Keratinocyte (primary cell): Measurements from ENCODE around the gene CLN3. TPM values are rescaled to one million over a fixed set of nuclear protein-coding genes. Genes with fewer than 3 reads are reported as not detected.
"Not testable (repeated sequence)": the region's sequence is repeated elsewhere in the genome, so short reads cannot be mapped to it uniquely, and the experiment has no call there.

Experiments
- DNase-seq: peaks from one replicate; pipeline ENCODE4 v3.0.0-alpha.2; 2011; ENCODE audit warnings: low read depth, missing footprints, low spot score
- FAIRE-seq: peaks from 2 replicates; lab custom pipeline; 2011; peaks lifted over from hg19 to GRCh38; lab: Jason Lieb, UNC
- H2AFZ ChIP-seq: 2 replicates; pipeline ENCODE4 v1.6.0; 2012; ENCODE audit warnings: low read length, control low read depth, inconsistent platforms; ENCODE audit not compliant: control insufficient read depth
- H3K27ac ChIP-seq: 2 replicates; pipeline ENCODE4 v1.5.1; 2011; ENCODE audit warnings: low read length; ENCODE audit not compliant: control insufficient read depth, insufficient read depth
- H3K27me3 ChIP-seq: 3 replicates; pipeline ENCODE4 v1.6.0; 2011; ENCODE audit warnings: low read length; ENCODE audit not compliant: control insufficient read depth, insufficient read depth; ENCODE audit errors: extremely low read depth
- H3K36me3 ChIP-seq, 2 experiments: 2 replicates in 1 of 2; 3 replicates in 1 of 2; pipeline ENCODE4 v1.5.1; 2011; ENCODE audit warnings: low read length in 2 of 2, mild to moderate bottlenecking in 1 of 2; ENCODE audit not compliant: control insufficient read depth in 2 of 2, insufficient read depth in 2 of 2; ENCODE audit errors: extremely low read depth in 1 of 2
- H3K4me1 ChIP-seq: 3 replicates; pipeline ENCODE4 v1.5.1; 2011; ENCODE audit warnings: low read length; ENCODE audit not compliant: control insufficient read depth, insufficient read depth; ENCODE audit errors: extremely low read depth
- H3K4me2 ChIP-seq: 3 replicates; pipeline ENCODE4 v1.6.0; 2011; ENCODE audit warnings: low read depth, low read length; ENCODE audit not compliant: control insufficient read depth, insufficient read depth; ENCODE audit errors: extremely low read depth
- H3K4me3 ChIP-seq, 3 experiments: fragments of 200-600 bp in 1 of 3; sonication (generic) in 1 of 3; 2 replicates in 2 of 3; 3 replicates in 1 of 3; pipeline ENCODE4 v1.5.1; 2011 to 2016; ENCODE audit warnings: low read length in 3 of 3, mild to moderate bottlenecking in 3 of 3, control low read depth in 2 of 3, inconsistent platforms in 1 of 3, low read depth in 1 of 3, mixed read lengths in 1 of 3, mixed run types in 1 of 3, moderate library complexity in 1 of 3; ENCODE audit not compliant: control insufficient read depth in 2 of 3, insufficient read depth in 2 of 3; ENCODE audit errors: extremely low read depth in 1 of 3
- H3K79me2 ChIP-seq: 2 replicates; pipeline ENCODE4 v1.6.0; 2012; ENCODE audit warnings: low read length; ENCODE audit not compliant: control insufficient read depth, insufficient read depth
- H3K9ac ChIP-seq: 3 replicates; pipeline ENCODE4 v1.6.0; 2011; ENCODE audit warnings: low read length; ENCODE audit not compliant: control insufficient read depth, insufficient read depth; ENCODE audit errors: extremely low read depth
- H3K9me1 ChIP-seq: 3 replicates; pipeline ENCODE4 v1.6.0; 2011; ENCODE audit warnings: low read length; ENCODE audit not compliant: control insufficient read depth, insufficient read depth; ENCODE audit errors: extremely low read depth
- H3K9me3 ChIP-seq: 2 replicates; pipeline ENCODE4 v1.5.1; 2012; ENCODE audit warnings: low read depth, low read length; ENCODE audit not compliant: control insufficient read depth
- H4K20me1 ChIP-seq: 3 replicates; pipeline ENCODE4 v1.6.0; 2011; ENCODE audit warnings: low read length; ENCODE audit not compliant: control insufficient read depth, insufficient read depth; ENCODE audit errors: extremely low read depth
- CTCF ChIP-seq, 3 experiments: IDR thresholded peaks in 1 of 3; conservative IDR thresholded peaks in 1 of 3; optimal IDR thresholded peaks in 1 of 3; 2 replicates in 2 of 3; 3 replicates in 1 of 3; pipeline versions ENCODE3 to v1.5.1; 2011; ENCODE audit warnings: low read length in 3 of 3, mild to moderate bottlenecking in 3 of 3, moderate library complexity in 2 of 3, control low read depth in 1 of 3, inconsistent platforms in 1 of 3; ENCODE audit not compliant: insufficient read depth in 2 of 3; ENCODE audit errors: extremely low read depth in 1 of 3
- EZH2 ChIP-seq: IDR thresholded peaks from one replicate; pipeline ENCODE4 v1.6.1; 2012; ENCODE audit warnings: inconsistent platforms, mild to moderate bottlenecking, low read length, moderate library complexity
- dilution Hi-C: fragments of 300-500 bp; cut with MboI; formaldehyde crosslinking; loops from one replicate; pipeline ENCODE4 v1.7.0; 2020; ENCODE audit warnings: low sequenced_read_pairs; ENCODE audit not compliant: extremely low pct_ligation_motif_present
- polyA plus RNA-seq, 5 experiments: library from polyadenylated mRNA; depleted of rRNA in 3 of 5; stranded (reverse) in 3 of 5; stranded (forward) in 1 of 5; unstranded in 1 of 5; fragments of >200 nt; gene quantifications; 1 replicate in 1 of 5; 2 replicates in 3 of 5; 3 replicates in 1 of 5; pipeline versions ENCODE4 v1.2.1 to v1.2.3, GENCODE V29; 2011 to 2012; ENCODE audit warnings: missing spikeins in 2 of 5, low read depth in 1 of 5, low replicate concordance in 1 of 5

CLN3 gene
- polyA plus RNA-seq, 1 donor (not counting 4 experiments of a cell fraction or from before 2014, with no cell fraction given), result 12.6 TPM

- Histone ChIP-seq H3K79me2 (no peaks in the 10 kb centered on the region), H2AFZ (no peak overlapping the region), H3K27ac (no peak overlapping the region), H3K36me3 (peaks cover 4 to 14% of the 10 kb centered on the region in 2 experiments), H4K20me1 (no peaks in the 10 kb centered on the region), H3K4me3 (no peak overlapping the region), H3K27me3 (no peaks in the 10 kb centered on the region), H3K9ac (no peak overlapping the region), H3K9me3 (no peaks in the 10 kb centered on the region), H3K4me1 (peaks cover 2% of the 10 kb centered on the region), H3K4me2 (no peak overlapping the region), H3K9me1 (no peaks in the 10 kb centered on the region)
- no peak for TF ChIP-seq CTCF (optimal IDR thresholded peaks at IDR 0.05 in 1 of 3, IDR thresholded peaks at IDR 0.05 in 1 of 3, conservative IDR thresholded peaks at IDR 0.05 in 1 of 3; ENCODE audit: extremely low read depth in 1 of 3, insufficient read depth in 2 of 3, low read length in 3 of 3)
- no peak for TF ChIP-seq EZH2
- dilution Hi-C loops, result no loop called here
- DNase-seq (no peak), FAIRE-seq (no peak)
Measured at GRCh38 chr16:28486266-28486665, 5.6 kb downstream of the CLN3 start.

GRCh38 chr16:28483361-28483760, 8.5 kb downstream of the CLN3 start:
- H3K4me1 ChIP-seq, H2AFZ ChIP-seq, H4K20me1 ChIP-seq, H3K9me1 ChIP-seq, H3K9ac ChIP-seq, H3K4me3 ChIP-seq, H3K79me2 ChIP-seq, H3K27ac ChIP-seq, dilution Hi-C loops, H3K4me2 ChIP-seq, FAIRE-seq, H3K9me3 ChIP-seq, DNase-seq, H3K27me3 ChIP-seq: not testable (repeated sequence)
- peaks cover 4 to 15% of the 10 kb centered on the region in 2 experiments for H3K36me3 ChIP-seq

- H3K27ac ChIP-seq, result no peak overlapping the region
- no peak overlapping the region for H3K9ac ChIP-seq
- no peak for TF ChIP-seq CTCF (optimal IDR thresholded peaks at IDR 0.05 in 1 of 3, IDR thresholded peaks at IDR 0.05 in 1 of 3, conservative IDR thresholded peaks at IDR 0.05 in 1 of 3; ENCODE audit: extremely low read depth in 1 of 3, insufficient read depth in 2 of 3, low read length in 3 of 3)
- TF ChIP-seq EZH2, result no peak
- no peak overlapping the region for H3K4me3 ChIP-seq
- dilution Hi-C loops, result no loop called here
- no peaks in the 10 kb centered on the region for H4K20me1 ChIP-seq
- no peaks in the 10 kb centered on the region for H3K4me1 ChIP-seq
- no peaks in the 10 kb centered on the region for H3K9me1 ChIP-seq
- DNase-seq, result no peak
- no peak for FAIRE-seq
- peaks cover 4 to 18% of the 10 kb centered on the region in 2 experiments for H3K36me3 ChIP-seq
- H3K27me3 ChIP-seq, result no peaks in the 10 kb centered on the region
- H3K9me3 ChIP-seq, result no peaks in the 10 kb centered on the region
- no peak overlapping the region for H2AFZ ChIP-seq
- no peak overlapping the region for H3K4me2 ChIP-seq
- no peaks in the 10 kb centered on the region for H3K79me2 ChIP-seq
Measured at GRCh38 chr16:28482026-28482425, 9.8 kb downstream of the CLN3 start.
